HG03460 (cell line): Measurements from ENCODE around the gene RRP1B.
"Not testable (repeated sequence)": the region's sequence is repeated elsewhere in the genome, so short reads cannot be mapped to it uniquely, and the experiment has no call there.

Experiments
- ATAC-seq: cut with Tn5 transposase; IDR thresholded peaks from one replicate; pipeline ENCODE4 v1.9.1; 2021; ENCODE audit not compliant: unreplicated experiment

Gene RRP1B

GRCh38 chr21:43659136-43660000 is at the start of gene RRP1B, which contains the start of gene HSF2BP:
RRP1B (plus strand) TSS chr21:43659560; CDS start chr21:43659665, 105 bp downstream.
HSF2BP (minus strand) TSS chr21:43659488; CDS start chr21:43658096, 1,392 bp downstream.
- ATAC-seq: peak; percentile 75

GRCh38 chr21:43611598-43612369 is 47.6 kb upstream of the RRP1B start:
- ATAC-seq: no peak

- no peak for ATAC-seq
These were observed 45.4 kb upstream of the RRP1B start for GRCh38 chr21:43613755-43614638.

GRCh38 chr21:43614839-43615238 is 44.5 kb upstream of the RRP1B start:
- ATAC-seq: no peak

- ATAC-seq: not testable (repeated sequence)
These were observed 42.5 kb upstream of the RRP1B start for GRCh38 chr21:43616861-43617260.

- no peak for ATAC-seq
These were observed 40.4 kb upstream of the RRP1B start for GRCh38 chr21:43618940-43619339.

- no peak for ATAC-seq
These were observed 40.0 kb upstream of the RRP1B start for GRCh38 chr21:43619344-43619743.

- no peak for ATAC-seq
These were observed 39.5 kb upstream of the RRP1B start for GRCh38 chr21:43619856-43620255.

- ATAC-seq: no peak
These were observed 36.6 kb upstream of the RRP1B start for GRCh38 chr21:43622796-43623195.

GRCh38 chr21:43623588-43623987 is 35.8 kb upstream of the RRP1B start:
- ATAC-seq: no peak

GRCh38 chr21:43624339-43624738 is 35.0 kb upstream of the RRP1B start:
- no peak for ATAC-seq

- no peak for ATAC-seq
These were observed 33.0 kb upstream of the RRP1B start for GRCh38 chr21:43626390-43626789.

- no peak for ATAC-seq
These were observed 31.8 kb upstream of the RRP1B start for GRCh38 chr21:43627527-43627926.

GRCh38 chr21:43631411-43632107 is 27.8 kb upstream of the RRP1B start:
- no peak for ATAC-seq

- ATAC-seq: no peak
These were observed 26.9 kb upstream of the RRP1B start for GRCh38 chr21:43632373-43632905.

GRCh38 chr21:43634618-43635017 is 24.7 kb upstream of the RRP1B start:
- ATAC-seq: no peak

GRCh38 chr21:43635436-43635835 is 23.9 kb upstream of the RRP1B start:
- ATAC-seq: no peak

- ATAC-seq: no peak
These were observed 21.7 kb upstream of the RRP1B start for GRCh38 chr21:43637530-43638158.

GRCh38 chr21:43639470-43640353 is 19.6 kb upstream of the RRP1B start:
- ATAC-seq: no peak
